Esophagus muscularis mucosa (tissue), 4 donors: ENCODE measurements around the gene KISS1. TPM values are rescaled to one million over a fixed set of nuclear protein-coding genes. Genes with fewer than 3 reads are reported as not detected.

Experiments
- DNase-seq: peaks from one replicate; pipeline ENCODE4 v3.0.0-alpha.2; 2017; ENCODE audit errors: extremely low spot score
- H3K27ac ChIP-seq, 4 donors: fragments of 200-600 bp; sonication (generic); replicated peaks in 1 of 4; 1 replicate in 3 of 4; 2 replicates in 1 of 4; pipeline ENCODE4 v1.5.1; 2016 to 2019; ENCODE audit warnings: mild to moderate bottlenecking in 1 of 4
- H3K27me3 ChIP-seq, 4 donors: fragments of 200-600 bp; sonication (generic); one replicate each; pipeline versions ENCODE4 v1.5.1 to v1.6.0; 2016 to 2019
- H3K36me3 ChIP-seq, 4 donors: fragments of 200-600 bp; sonication (generic); one replicate each; pipeline ENCODE4 v1.5.1; 2016 to 2019
- H3K4me1 ChIP-seq, 4 donors: fragments of 200-600 bp; sonication (generic); one replicate each; pipeline ENCODE4 v1.5.1; 2016 to 2019
- H3K4me3 ChIP-seq, 4 donors: fragments of 200-600 bp; sonication (generic); 1 replicate in 2 of 4; 2 replicates in 2 of 4; pipeline ENCODE4 v1.5.1; 2016 to 2019; ENCODE audit warnings: mild to moderate bottlenecking in 4 of 4, moderate library complexity in 1 of 4
- H3K9me3 ChIP-seq, 4 donors: fragments of 200-600 bp; sonication (generic); 1 replicate in 3 of 4; 2 replicates in 1 of 4; pipeline ENCODE4 v1.5.1; 2016 to 2019
- CTCF ChIP-seq, 3 experiments: fragments of 200-600 bp in 2 of 3; fragments of 450-650 bp in 1 of 3; sonication (generic) in 2 of 3; IDR thresholded peaks; one replicate each; pipeline ENCODE4 v1.5.1; 2017 to 2019; ENCODE audit warnings: antibody characterized with exemption in 3 of 3, mild to moderate bottlenecking in 2 of 3, moderate library complexity in 1 of 3
- EP300 ChIP-seq: sonication (generic); formaldehyde crosslinking; IDR thresholded peaks from one replicate; pipeline ENCODE4 v1.6.1; 2017; ENCODE audit warnings: antibody characterized with exemption
- POLR2A ChIP-seq: fragments of 450-650 bp; IDR thresholded peaks from one replicate; pipeline ENCODE4 v1.6.1; 2017; ENCODE audit warnings: antibody characterized with exemption, moderate library complexity, mild to moderate bottlenecking, low read depth
- POLR2AphosphoS5 ChIP-seq, 2 donors: sonication (generic); formaldehyde crosslinking; IDR thresholded peaks; one replicate each; pipeline ENCODE4 v1.6.1; 2017; ENCODE audit warnings: antibody characterized with exemption in 2 of 2
- WGBS: methylation state at CpG from one replicate; pipeline ENCODE4 v1.1.5; 2018; 5-methylcytosine and 5-hydroxymethylcytosine counted together
- intact Hi-C: fragments of 100-400 bp; cut with DNase I; formaldehyde crosslinking; loops from one replicate; pipeline ENCODE4 v1.15.1; 2023
- total RNA-seq, 4 donors: library from RNA; depleted of rRNA; stranded (reverse); fragments of >200 nt; gene quantifications; one replicate each; pipeline versions ENCODE4 v1.1.0 to v1.2.1, GENCODE V29; 2016

KISS1 gene
- total RNA-seq, 4 donors from 2014 or later, result not detected

DNA sequence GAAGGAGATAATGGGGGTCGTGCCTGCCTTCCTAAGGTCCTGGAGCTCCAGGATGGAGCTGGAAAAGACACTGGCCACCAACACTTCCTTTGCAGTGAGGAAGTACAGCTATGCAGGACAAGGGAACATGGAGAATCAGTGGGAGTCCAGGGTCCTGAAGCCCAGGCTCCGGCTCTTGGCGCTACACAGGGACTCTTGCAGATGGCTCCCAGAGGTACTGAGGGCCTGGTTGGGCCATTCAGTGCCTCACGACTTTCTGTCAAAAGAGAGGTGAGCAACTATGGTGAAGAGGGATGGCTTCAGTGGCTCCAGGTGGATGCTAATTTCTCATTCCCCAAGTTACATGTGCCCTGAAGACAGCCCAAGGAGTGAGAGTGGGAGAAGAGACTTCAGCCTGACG is 42.6 kb downstream of the KISS1 start:
- Histone ChIP-seq H3K36me3 (no peaks in the 10 kb centered on the region), H3K9me3 (no peaks in the 10 kb centered on the region), H3K27me3 (peaks cover 0 to 63% (median 15%) of the 10 kb centered on the region in 4 donors), H3K4me1 (peaks cover 7 to 33% (median 28%) of the 10 kb centered on the region in 4 donors), H3K27ac (no peak overlapping the region), H3K4me3 (no peak overlapping the region)
- no peak for DNase-seq
- TF ChIP-seq POLR2A (no peak), POLR2AphosphoS5 (IDR thresholded peaks at IDR 0.05) (no peak), EP300 (no peak), CTCF (IDR thresholded peaks at IDR 0.05) (no peak)
- 96% methylated on average over 5 of the region's 5 CpGs for WGBS
- intact Hi-C loops, result no loop called here

DNA sequence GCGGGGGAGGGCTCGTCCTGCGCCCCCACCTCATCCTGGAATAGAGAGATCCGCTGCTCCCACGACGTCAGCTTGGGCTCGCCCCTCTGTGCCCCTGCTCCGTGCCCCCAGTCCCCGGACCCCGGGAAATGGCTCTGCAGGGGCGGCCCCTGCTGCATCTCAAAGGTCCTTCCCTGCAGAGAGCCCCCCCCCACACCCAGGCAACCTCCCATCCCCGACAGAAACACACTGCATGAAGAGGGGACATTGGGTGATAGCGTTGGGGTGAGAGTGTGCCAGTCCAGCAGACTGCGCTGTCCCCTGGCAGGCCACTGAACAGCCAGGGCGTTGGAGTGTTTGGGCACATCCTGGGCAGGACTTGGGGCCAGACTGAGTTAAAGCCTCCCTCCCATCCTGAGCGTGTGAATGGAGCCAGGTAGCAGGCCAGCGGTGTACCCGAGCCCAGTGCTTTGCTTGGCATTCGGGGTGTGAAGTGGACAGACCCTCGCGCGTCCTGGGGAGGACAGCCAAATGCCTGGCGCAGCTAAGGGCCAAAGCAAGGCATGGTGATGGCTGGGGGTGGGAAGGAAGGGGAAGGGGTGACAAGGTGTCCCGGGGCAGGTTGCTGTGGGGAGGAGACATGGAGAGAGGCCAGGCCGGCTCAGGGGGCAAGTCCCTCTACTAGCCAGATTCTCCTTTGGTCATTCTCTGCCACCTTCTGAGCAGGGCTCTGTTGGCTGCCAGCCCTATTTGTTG is 43.8 kb downstream of the KISS1 start:
- TF ChIP-seq CTCF (IDR thresholded peaks at IDR 0.05) (no peak), EP300 (no peak), POLR2AphosphoS5 (IDR thresholded peaks at IDR 0.05) (no peak), POLR2A (no peak)
- WGBS, result 70% methylated on average over 10 of the region's 25 CpGs
- Histone ChIP-seq H3K9me3 (no peaks in the 10 kb centered on the region), H3K27me3 (peaks cover 0 to 63% (median 15%) of the 10 kb centered on the region in 4 donors), H3K4me1 (peaks cover 7 to 33% (median 28%) of the 10 kb centered on the region in 4 donors), H3K27ac (peak overlapping the region; percentile 64 to 76 (median 70)), H3K36me3 (no peaks in the 10 kb centered on the region), H3K4me3 (peak overlapping the region; percentile 56 to 70 (median 70))
- no peak for DNase-seq
- intact Hi-C loops, result no loop called here

- intact Hi-C loops, result no loop called here
- no peak for DNase-seq
- no peaks in the 10 kb centered on the region for H3K36me3 ChIP-seq
- H3K27ac ChIP-seq, result peak within 1 kb of the TSS; percentile 64 to 84 (median 75)
- peaks cover 0 to 61% (median 15%) of the 10 kb centered on the region in 4 donors for H3K27me3 ChIP-seq
- H3K4me3 ChIP-seq, result peak within 1 kb of the TSS; percentile 56 to 70 (median 70)
- peak in 1 of 2 donors; percentile 24 for TF ChIP-seq POLR2AphosphoS5 (IDR thresholded peaks at IDR 0.05)
- no peak for TF ChIP-seq CTCF (IDR thresholded peaks at IDR 0.05)
- no peaks in the 10 kb centered on the region for H3K9me3 ChIP-seq
- peaks cover 7 to 33% (median 28%) of the 10 kb centered on the region in 4 donors for H3K4me1 ChIP-seq
- 0% methylated on average over 11 of the region's 94 CpGs for WGBS
Measured at GRCh38 chr1:204151552-204152309, 44.6 kb downstream of the KISS1 start, which contains the start of gene ETNK2. Gene ETNK2, minus strand, starts transcription at chr1:204152044. Its CDS starts 192 bp downstream, at chr1:204151852.

GRCh38 chr1:204150702-204151551 is 45.4 kb downstream of the KISS1 start:
- Histone ChIP-seq H3K4me1 (peaks cover 7 to 33% (median 28%) of the 10 kb centered on the region in 4 donors), H3K27ac (peak overlapping the region; percentile 64 to 84 (median 75)), H3K36me3 (peaks cover 0 to under 1% (median 0%) of the 10 kb centered on the region in 4 donors), H3K9me3 (no peaks in the 10 kb centered on the region), H3K4me3 (peak overlapping the region; percentile 56 to 70 (median 70)), H3K27me3 (peaks cover 0 to 53% (median 15%) of the 10 kb centered on the region in 4 donors)
- no peak for TF ChIP-seq CTCF (IDR thresholded peaks at IDR 0.05)
- WGBS, result no CpG with 5 or more reads among the region's 33 CpGs
- no peak for DNase-seq
- intact Hi-C loops, result no loop called here
